GM19324 (cell line): ENCODE data around the gene PRKD3.

Experiments
- ATAC-seq: cut with Tn5 transposase; IDR thresholded peaks from one replicate; pipeline ENCODE4 v1.9.1; 2021; ENCODE audit warnings: mild to moderate bottlenecking, moderate library complexity; ENCODE audit not compliant: unreplicated experiment, low FRiP score

PRKD3 gene

DNA sequence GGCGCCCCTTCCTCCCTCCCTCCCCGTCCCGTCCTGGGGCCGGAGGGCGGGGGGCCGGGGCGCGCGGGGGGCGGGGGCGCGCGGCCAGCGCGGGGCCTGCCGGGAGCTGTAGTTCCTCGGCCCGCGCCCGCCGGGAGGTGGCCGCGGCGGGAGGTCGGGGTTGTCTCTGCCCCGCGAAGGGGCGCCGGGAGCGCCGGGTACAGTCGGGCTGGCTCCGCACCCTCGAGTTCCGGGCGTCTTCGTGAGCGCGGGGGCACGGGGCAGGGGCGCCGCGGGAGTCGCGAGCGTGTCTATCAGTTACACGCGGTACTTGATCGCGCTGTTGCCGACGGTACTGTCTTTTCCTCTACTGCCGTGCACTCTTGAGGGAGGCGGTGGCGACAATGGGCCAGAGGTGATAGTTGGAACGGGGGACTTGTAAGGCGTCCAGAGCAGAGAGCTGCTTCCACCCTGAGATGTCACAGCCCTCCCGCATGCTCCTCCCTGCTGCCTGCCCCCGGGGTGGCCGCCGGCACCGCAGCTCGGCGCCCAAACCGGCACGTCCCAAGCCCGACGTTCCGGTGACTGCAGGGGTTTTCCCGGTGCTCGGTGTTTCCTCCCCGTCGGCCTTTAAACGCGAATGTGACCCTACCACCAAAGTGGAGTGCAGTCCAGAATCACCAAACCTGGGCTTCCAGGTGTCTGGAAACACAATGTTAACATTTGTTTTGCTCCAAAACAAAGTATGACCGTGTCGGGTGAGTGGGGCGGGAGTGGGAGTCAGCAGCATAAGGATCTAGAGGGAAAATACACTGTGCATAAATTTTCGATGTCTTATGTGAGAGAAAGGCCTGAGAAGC is at the start of gene PRKD3:
PRKD3 (minus strand) TSS at position 48 of the 839 bp plus-strand sequence. CDS start 8,309 bp downstream, outside the sequence.
- peak; percentile 84 for ATAC-seq

DNA sequence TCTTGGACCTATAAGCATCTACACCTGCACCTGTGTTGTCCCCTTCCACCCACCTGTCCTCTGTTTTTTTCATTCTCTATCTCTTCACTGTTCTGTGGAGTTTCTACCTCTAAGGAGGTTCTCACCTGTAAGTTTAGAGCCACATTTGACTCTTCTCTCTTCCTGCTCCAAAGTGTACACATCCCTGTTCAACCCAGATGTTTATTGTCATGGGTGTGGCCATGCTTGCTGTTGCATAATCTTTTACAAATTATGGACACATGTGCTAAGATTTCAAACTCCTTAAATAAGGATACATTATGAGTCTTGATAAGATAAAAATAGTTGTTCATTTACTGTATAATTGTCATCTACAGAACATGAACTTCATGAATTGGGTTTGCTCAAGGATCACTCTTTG is 47.4 kb upstream of the PRKD3 start:
- no peak for ATAC-seq

- ATAC-seq: no peak
Measured at GRCh38 chr2:37370666-37371065, 46.0 kb upstream of the PRKD3 start.

GRCh38 chr2:37367984-37368383 is 43.4 kb upstream of the PRKD3 start:
- no peak for ATAC-seq

GRCh38 chr2:37367310-37367709 is 42.7 kb upstream of the PRKD3 start:
- ATAC-seq: no peak

GRCh38 chr2:37366773-37367172 is 42.1 kb upstream of the PRKD3 start:
- no peak for ATAC-seq

- ATAC-seq: no peak
Measured at GRCh38 chr2:37365669-37366068, 41.0 kb upstream of the PRKD3 start.

DNA sequence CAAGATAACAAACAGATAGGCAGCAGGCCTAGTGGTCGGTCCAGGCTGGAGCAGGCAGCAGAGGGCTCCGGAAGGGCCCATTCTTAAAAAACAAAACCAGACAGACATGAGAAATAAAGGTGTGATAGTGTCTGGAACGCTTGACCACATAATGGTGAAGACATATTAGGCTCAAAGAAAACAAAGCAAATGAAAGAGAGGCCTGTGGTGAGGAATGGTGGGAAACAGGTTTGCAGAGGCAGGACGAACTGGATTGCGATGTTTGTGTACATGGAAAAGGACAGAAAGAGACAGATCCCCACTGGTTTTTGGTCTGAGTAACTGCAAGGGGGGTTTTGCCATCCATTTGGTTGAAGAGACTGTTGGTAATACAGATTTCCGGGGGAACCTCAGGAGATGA is 39.7 kb upstream of the PRKD3 start:
- ATAC-seq: no peak

- no peak for ATAC-seq
Measured at GRCh38 chr2:37361994-37362698, 37.5 kb upstream of the PRKD3 start.

DNA sequence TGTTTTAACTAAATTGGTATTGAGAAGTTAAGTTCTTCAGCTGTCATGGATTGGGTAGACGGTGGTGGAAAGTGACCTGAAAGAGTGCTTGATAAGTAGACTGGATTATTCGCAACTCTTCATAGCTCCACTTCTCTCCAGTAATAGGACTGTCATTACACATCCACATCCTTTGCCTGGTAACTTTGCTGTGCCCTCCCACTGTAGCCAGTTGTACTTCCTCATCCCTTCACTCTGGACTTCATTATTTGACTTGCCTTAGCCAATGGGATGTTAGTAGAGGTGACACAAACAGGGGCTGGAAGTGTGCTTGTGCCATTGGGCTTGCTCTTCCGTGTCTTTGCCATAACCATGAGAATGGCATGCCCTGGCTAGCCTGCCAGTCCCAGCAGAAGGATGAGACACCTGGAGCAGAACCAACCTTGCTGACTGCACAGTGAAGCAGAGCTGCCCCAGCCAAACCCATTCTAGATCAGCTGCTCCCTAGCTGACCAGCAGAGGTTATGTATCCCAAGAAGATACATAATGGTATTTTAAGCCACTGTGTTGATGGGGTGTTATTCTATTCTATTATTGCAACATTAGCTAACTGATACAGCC is 36.7 kb upstream of the PRKD3 start:
- no peak for ATAC-seq

DNA sequence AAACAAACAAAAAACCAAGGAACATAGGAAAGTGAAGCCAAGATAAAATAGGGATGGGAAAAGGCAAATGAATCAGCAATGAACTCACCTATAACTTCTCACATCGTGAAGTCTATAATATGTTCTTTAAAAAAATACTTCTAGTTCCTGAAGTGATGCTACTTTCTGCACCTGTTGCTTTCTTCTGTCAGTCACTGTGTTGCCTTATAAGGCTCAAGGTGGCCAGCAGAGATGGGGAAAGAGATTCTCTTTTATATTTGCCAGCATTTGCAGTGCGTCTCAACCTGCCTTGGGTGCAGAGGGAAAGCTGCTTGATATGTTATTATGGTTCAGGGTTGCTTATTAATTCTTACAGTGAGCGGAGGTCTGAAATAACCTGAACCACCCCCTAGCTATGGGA is 33.8 kb upstream of the PRKD3 start:
- no peak for ATAC-seq

DNA sequence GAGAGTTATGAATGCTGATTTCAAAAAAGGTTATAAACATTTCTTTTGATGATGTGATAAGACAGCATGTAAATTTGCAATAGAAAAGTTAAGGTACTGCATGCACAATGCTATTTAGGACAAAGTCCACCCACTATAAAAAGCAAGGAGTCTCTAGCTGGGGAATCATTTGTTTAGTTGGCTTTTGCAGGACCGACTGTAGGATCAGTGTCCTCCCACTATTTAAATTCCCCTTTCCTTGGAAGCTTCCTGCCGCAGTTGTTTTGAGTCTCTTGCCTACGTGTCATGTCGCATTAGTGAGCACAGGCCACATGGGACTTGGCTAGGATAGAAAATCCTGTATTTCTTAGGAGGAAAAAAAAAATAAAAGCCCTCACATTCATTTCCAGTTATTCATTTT is 32.9 kb upstream of the PRKD3 start:
- no peak for ATAC-seq

DNA sequence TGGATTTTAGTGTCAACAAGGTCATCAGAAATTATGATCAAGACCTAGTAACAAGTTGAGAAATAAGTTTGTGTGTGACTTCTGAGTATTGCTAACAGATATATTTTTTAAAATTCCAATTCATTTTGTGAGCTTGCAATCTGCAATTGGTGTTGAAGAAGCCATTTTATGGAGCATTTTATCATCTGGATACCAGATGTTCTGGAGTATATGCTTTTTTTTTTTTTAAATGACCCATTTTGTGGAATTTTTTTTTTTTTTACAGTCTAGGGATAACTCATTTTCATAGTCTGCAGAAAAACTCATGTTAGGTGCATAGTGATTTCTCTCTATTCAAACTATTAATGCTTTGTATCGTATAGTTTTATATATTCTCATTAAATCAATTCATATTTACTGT is 32.4 kb upstream of the PRKD3 start:
- no peak for ATAC-seq

- no peak for ATAC-seq
Measured at GRCh38 chr2:37356299-37356698, 31.7 kb upstream of the PRKD3 start.

- ATAC-seq: no peak
Measured at GRCh38 chr2:37355735-37356134, 31.1 kb upstream of the PRKD3 start.

- ATAC-seq: no peak
Measured at GRCh38 chr2:37354531-37354930, 29.9 kb upstream of the PRKD3 start.

- no peak for ATAC-seq
Measured at GRCh38 chr2:37350034-37350433, 25.4 kb upstream of the PRKD3 start.

DNA sequence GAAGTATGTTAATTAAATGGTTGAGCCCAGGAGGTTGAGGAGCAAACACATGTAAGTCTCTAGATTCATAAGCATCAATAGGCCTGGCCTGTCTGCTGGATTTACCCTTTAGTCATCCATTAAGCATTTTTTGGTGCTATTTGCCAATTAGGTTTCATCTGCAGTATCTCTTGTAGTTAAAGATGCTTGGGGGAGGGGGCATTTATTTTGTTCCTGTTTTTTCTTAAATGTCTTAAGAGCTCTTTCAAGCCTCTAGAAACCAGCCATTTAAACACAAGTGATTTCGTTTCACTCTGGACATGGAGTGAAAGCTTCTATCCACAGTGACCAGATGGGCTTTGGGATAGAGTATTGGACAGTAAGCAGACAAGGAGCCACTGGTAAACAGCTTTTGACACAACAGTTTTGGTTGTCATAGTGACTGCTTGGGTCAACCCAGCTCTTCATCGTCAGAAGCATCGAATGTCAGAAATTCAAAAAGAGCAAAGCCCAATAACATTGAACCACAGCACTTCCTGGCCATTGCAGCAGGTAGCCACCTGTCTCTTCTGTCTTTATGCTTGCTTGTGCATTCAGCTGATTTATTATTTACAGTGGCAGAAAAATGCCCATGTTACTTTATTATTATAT is 24.7 kb upstream of the PRKD3 start:
- no peak for ATAC-seq

- ATAC-seq: no peak
Measured at GRCh38 chr2:37348155-37348554, 23.5 kb upstream of the PRKD3 start.

DNA sequence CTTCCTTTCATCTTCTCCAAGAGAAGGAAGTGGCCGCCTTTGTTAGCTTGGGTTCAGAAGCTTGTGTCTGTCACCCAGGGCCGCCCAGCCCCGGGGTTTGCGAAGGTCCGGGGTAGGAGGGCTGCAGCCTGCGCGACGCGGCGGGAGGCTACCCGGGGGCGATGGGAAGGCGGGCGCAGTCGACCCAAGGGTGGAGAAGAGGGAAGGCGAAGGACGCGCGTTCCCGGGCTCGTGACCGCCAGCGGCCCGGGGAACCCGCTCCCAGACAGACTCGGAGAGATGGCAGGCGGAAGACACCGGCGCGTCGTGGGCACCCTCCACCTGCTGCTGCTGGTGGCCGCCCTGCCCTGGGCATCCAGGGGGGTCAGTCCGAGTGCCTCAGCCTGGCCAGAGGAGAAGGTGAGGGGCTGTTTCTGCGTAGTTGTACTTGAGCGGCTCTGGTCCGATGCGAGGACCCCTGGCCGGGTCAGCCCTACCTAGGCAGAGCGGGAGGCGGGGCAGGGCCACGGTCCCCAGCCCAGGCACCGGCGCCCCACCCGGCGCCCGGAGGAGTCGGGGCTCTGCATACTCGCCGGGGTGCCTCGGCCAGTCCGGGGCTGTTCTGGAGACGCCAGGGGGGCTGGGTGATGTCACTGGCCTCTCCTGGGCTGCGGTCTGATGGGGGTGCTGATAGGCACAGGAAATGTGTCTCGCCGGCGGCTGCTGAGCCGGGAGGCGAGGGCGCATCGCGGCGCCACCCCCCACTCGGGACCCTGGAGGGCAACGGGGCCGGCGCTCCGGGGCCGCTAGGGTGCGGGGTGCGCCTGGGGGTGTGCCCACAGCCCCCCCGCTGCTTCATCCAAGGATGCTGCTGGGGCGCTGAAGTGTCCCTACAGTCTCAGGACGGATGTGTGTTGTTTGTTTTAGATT is 20.1 kb upstream of the PRKD3 start, which contains the start of gene QPCT:
QPCT (plus strand) TSS at position 178 of the 909 bp plus-strand sequence; CDS start at position 280, 102 bp downstream.
- peak; percentile 70 for ATAC-seq
